ENCODE results near the gene EYA4. TPM values are rescaled to one million over a fixed set of nuclear protein-coding genes. Genes with fewer than 3 reads are reported as not detected.

The EYA4 gene
- total and polyA plus RNA-seq, 2 of the 4 experiments (the other 2 are of a cell fraction): 5.7 to 11.1 TPM

GRCh38 chr6:133393891-133394290 lies 152.7 kb downstream of the EYA4 start:
- H3K23ac ChIP-seq (ENCODE audit: low read depth, low read length): no peak overlapping the region
- H3K14ac ChIP-seq (replicated peaks; ENCODE audit: low read depth, low read length): no peak overlapping the region
- H3K4me1 ChIP-seq (ENCODE audit: control insufficient read depth, insufficient read depth, low read length): peaks cover 2% of the 10 kb centered on the region; the same call in 1 of the 2 replicates
- no peak overlapping the region for H2BK20ac ChIP-seq (ENCODE audit: low read depth, low read length)
- intact Hi-C loops (cut with micrococcal nuclease): no loop called here
- H3K9ac ChIP-seq (ENCODE audit: low read depth, low read length): no peak overlapping the region
- H4K20me1 ChIP-seq (ENCODE audit: insufficient read depth, low read length): no peaks in the 10 kb centered on the region; the same call in 1 of the 2 replicates
- no peak overlapping the region for H4K8ac ChIP-seq (ENCODE audit: low read depth in 2 of 2, low read length in 2 of 2)
- H3K79me1 ChIP-seq (ENCODE audit: low read depth in 1 of 2, low read length in 2 of 2): peaks cover 3 to 4% of the 10 kb centered on the region in 2 experiments; a peak in 2 of 4 replicates
- no peak for ATAC-seq (ENCODE audit: low read depth)
- no peaks in the 10 kb centered on the region for H3K9me3 ChIP-seq (ENCODE audit: control insufficient read depth, insufficient read depth, low read length)
- dilution Hi-C loops (cut with HindIII; ENCODE audit: low sequenced_read_pairs, unreplicated experiment): no loop called here
- no peak overlapping the region for H3K4me2 ChIP-seq (ENCODE audit: low read depth, low read length)
- in situ Hi-C loops (cut with MboI; ENCODE audit: low sequenced_read_pairs): no loop called here
- TF ChIP-seq BHLHE40 (IDR thresholded peaks at IDR 0.05; ENCODE audit: low read depth, low read length) (no peak), NFE2L2 (IDR thresholded peaks at IDR 0.05; ENCODE audit: low read depth, low read length) (no peak), MXI1 (IDR thresholded peaks at IDR 0.05; ENCODE audit: borderline replicate concordance, low read depth, low read length) (no peak), FOS (IDR thresholded peaks at IDR 0.05; ENCODE audit: low read depth, low read length) (no peak), POLR2A (IDR thresholded peaks at IDR 0.05; ENCODE audit: low read depth, low read length) (no peak), SMC3 (IDR thresholded peaks at IDR 0.05; ENCODE audit: low read depth, low read length) (no peak), RCOR1 (IDR thresholded peaks at IDR 0.05; ENCODE audit: insufficient replicate concordance, low read length) (no peak), RFX5 (IDR thresholded peaks at IDR 0.05; ENCODE audit: low read depth, low read length) (no peak), CTCF (conservative IDR thresholded peaks at IDR 0.05; ENCODE audit: low read depth, low read length) (no peak), MAZ (IDR thresholded peaks at IDR 0.05; ENCODE audit: borderline replicate concordance, low read depth, low read length) (no peak), CHD1 (IDR thresholded peaks at IDR 0.05; ENCODE audit: low read depth, low read length) (no peak), RAD21 (IDR thresholded peaks at IDR 0.05; ENCODE audit: low read length) (no peak)
- TF ChIP-seq, protein P1, sequence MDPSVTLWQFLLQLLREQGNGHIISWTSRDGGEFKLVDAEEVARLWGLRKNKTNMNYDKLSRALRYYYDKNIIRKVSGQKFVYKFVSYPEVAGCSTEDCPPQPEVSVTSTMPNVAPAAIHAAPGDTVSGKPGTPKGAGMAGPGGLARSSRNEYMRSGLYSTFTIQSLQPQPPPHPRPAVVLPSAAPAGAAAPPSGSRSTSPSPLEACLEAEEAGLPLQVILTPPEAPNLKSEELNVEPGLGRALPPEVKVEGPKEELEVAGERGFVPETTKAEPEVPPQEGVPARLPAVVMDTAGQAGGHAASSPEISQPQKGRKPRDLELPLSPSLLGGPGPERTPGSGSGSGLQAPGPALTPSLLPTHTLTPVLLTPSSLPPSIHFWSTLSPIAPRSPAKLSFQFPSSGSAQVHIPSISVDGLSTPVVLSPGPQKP (IDR thresholded peaks at IDR 0.05; ENCODE audit: borderline replicate concordance, low read depth, low read length): no peak
- H2AK9ac ChIP-seq (replicated peaks; ENCODE audit: low read depth, low read length, poor library complexity): no peak overlapping the region
- H2AK5ac ChIP-seq (ENCODE audit: low read depth, low read length): no peak overlapping the region
- no peak overlapping the region for H3K18ac ChIP-seq (ENCODE audit: low read depth, low read length)
- no peaks in the 10 kb centered on the region; the same call in 1 of the 2 replicates for H3K9me1 ChIP-seq (ENCODE audit: insufficient read depth, low read length)
- H2BK15ac ChIP-seq (ENCODE audit: low read depth, low read length): no peak overlapping the region
- no peak overlapping the region for H3K4me3 ChIP-seq (ENCODE audit: insufficient read depth, low read depth, low read length)
- H3K56ac ChIP-seq (ENCODE audit: extremely low read depth, insufficient read depth, low read length): no peak overlapping the region
- H4K5ac ChIP-seq (ENCODE audit: low read depth, low read length): no peak overlapping the region
- H3K4ac ChIP-seq (ENCODE audit: low read depth, low read length): no peak overlapping the region
- H2BK120ac ChIP-seq (ENCODE audit: low read depth, low read length): no peak overlapping the region
- H2BK5ac ChIP-seq (ENCODE audit: low read depth, low read length, poor library complexity, severe bottlenecking): no peak overlapping the region
- no peaks in the 10 kb centered on the region for H3K27me3 ChIP-seq (ENCODE audit: control insufficient read depth, insufficient read depth, low read length)
- no TSS peak for BruUV-seq (replicated peaks)
- H3K36me3 ChIP-seq (ENCODE audit: control insufficient read depth, insufficient read depth, low read length): no peaks in the 10 kb centered on the region; the same call in 1 of the 2 replicates
- DNase-seq: no peak
- no peak overlapping the region for H3K27ac ChIP-seq (ENCODE audit: insufficient read depth, low read length)
- CTCF ChIA-PET: no interaction called here
- no peak overlapping the region for H4K91ac ChIP-seq (ENCODE audit: insufficient read depth, low read depth, low read length)
- WGBS, 2 experiments (ENCODE audit: extremely low coverage in 2 of 2, insufficient read length in 1 of 2): no CpG with 5 or more reads among the region's 1 CpG
- H2AFZ ChIP-seq (replicated peaks; ENCODE audit: low read length, poor library complexity): no peak overlapping the region
- POLR2A ChIA-PET (ENCODE audit: unreplicated experiment): no interaction called here

Measured in IMR-90 (cell line).